ENCODE results near the gene GJD3.
"Not testable (repeated sequence)": the region's sequence is repeated elsewhere in the genome, so short reads cannot be mapped to it uniquely, and the experiment has no call there.

Gene GJD3

GRCh38 chr17:40402668-40403067 lies 38.1 kb upstream of the GJD3 start:
- no peak overlapping the region for H3K4me3 ChIP-seq (ENCODE audit: low read depth, low read length)
- no peak for TF ChIP-seq CTCF (IDR thresholded peaks at IDR 0.05; ENCODE audit: borderline replicate concordance, insufficient read depth, low read depth, low read length)

GRCh38 chr17:40399185-40399584 lies 34.6 kb upstream of the GJD3 start:
- no peak overlapping the region for H3K4me3 ChIP-seq (ENCODE audit: low read depth, low read length)
- no peak for TF ChIP-seq CTCF (IDR thresholded peaks at IDR 0.05; ENCODE audit: borderline replicate concordance, insufficient read depth, low read depth, low read length)

GRCh38 chr17:40386555-40386954 lies 22.0 kb upstream of the GJD3 start:
- not testable (repeated sequence) for H3K4me3 ChIP-seq (ENCODE audit: low read depth, low read length)

GRCh38 chr17:40382251-40382650 lies 17.7 kb upstream of the GJD3 start:
- no peak overlapping the region for H3K4me3 ChIP-seq (ENCODE audit: low read depth, low read length)
- no peak for TF ChIP-seq CTCF (IDR thresholded peaks at IDR 0.05; ENCODE audit: borderline replicate concordance, insufficient read depth, low read depth, low read length)

GRCh38 chr17:40378966-40379365 lies 14.4 kb upstream of the GJD3 start:
- no peak overlapping the region for H3K4me3 ChIP-seq (ENCODE audit: low read depth, low read length)
- TF ChIP-seq CTCF (IDR thresholded peaks at IDR 0.05; ENCODE audit: borderline replicate concordance, insufficient read depth, low read depth, low read length), result no peak

- no peak overlapping the region for H3K4me3 ChIP-seq (ENCODE audit: low read depth, low read length)
- no peak for TF ChIP-seq CTCF (IDR thresholded peaks at IDR 0.05; ENCODE audit: borderline replicate concordance, insufficient read depth, low read depth, low read length)
Observed at GRCh38 chr17:40377832-40378231, 13.3 kb upstream of the GJD3 start.

- H3K4me3 ChIP-seq (ENCODE audit: low read depth, low read length), result not testable (repeated sequence)
Observed at GRCh38 chr17:40376541-40376940, 12.0 kb upstream of the GJD3 start.

- not testable (repeated sequence) for H3K4me3 ChIP-seq (ENCODE audit: low read depth, low read length)
Observed at GRCh38 chr17:40375786-40376185, 11.2 kb upstream of the GJD3 start.

GRCh38 chr17:40374821-40375498 lies 10.4 kb upstream of the GJD3 start:
- no peak overlapping the region for H3K4me3 ChIP-seq (ENCODE audit: low read depth, low read length)
- no peak for TF ChIP-seq CTCF (IDR thresholded peaks at IDR 0.05; ENCODE audit: borderline replicate concordance, insufficient read depth, low read depth, low read length)

Data from GM12875 (cell line).